GM19324 (cell line): ENCODE results near the gene RSPO4.

Experiments used
- ATAC-seq: cut with Tn5 transposase; IDR thresholded peaks from one replicate; pipeline ENCODE4 v1.9.1; 2021; ENCODE audit warnings: mild to moderate bottlenecking, moderate library complexity; ENCODE audit not compliant: unreplicated experiment, low FRiP score

RSPO4 gene

DNA sequence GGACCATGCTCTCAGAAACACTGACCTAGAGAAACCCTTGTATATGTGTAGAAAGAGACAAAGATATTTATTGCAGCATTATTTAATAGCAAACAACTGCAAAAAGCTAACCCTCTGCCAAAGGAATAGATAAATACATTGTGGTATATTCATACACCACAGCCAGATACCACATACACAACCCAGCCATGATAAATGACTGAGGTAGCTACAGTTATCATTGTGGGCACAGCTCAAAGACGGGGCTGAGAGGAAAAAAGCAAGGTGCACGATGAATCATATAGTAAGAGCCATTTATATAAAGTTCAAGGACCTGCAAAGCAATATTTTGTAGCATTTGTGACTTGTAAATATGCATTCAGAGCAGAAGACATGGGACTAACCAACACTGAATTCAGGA lies 30.8 kb downstream of the RSPO4 start:
- ATAC-seq, result no peak

DNA sequence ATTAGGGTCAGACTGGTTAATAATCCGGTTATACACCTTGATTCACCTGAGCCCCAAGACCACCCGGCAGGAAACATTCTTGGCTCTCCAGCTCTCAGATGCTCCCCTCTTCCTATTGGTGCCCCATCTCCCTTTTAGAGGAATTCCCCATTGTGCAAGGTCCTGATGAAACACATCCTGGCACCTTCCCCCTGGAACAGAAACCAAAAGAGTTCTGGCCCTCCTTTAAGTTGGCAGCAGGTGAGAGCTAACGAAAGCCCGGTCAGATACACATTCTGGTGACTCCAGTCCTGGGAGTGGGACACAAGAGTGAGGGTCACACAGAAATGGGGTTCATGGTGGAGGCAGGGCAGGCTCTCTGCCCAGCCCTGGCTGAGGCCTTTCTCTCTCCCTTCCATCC lies 32.2 kb downstream of the RSPO4 start:
- no peak for ATAC-seq

DNA sequence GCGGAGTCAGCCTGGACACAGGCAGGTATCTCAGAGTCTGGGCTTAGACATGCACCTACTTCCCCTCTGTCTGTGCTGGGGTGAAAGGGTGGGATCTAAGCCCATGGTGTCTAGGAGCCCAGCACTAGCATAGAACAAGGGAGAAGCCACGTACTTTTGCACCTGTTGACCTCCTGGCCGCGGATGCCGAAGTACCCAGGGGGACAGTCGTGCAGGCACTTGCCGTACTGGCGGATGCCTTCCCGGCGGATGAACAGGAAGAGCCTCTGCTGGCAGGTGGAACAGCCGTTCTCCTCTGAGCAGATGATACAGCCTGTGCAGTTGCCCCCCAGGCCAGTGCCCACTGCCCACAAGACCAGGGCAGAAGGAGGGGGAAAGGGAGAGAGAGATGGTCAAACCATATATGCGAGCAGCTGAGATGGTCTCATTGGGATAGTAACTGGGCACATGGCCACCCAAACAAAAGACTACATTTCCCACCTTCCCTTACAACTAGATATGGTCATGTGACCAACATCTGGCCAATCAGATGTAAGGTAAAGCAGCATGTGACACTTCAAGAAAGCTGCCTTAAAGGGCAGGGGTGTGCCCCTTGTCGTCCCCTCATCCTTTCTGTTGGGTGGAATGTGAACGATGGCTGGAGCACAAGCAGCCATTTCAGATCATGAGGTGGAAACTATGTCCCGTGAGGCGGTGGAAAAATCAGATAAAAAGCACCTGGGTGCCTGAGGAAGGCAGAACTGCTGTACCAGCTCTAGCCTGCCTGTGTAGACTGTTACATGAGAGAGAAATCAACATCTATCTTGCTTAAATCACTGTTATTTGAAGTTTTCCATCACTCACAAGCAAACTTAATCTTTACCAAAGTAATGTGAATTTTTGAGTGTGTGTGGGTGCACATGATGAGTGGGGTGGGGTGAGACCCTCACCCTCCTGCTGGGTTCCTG lies 34.0 kb downstream of the RSPO4 start:
- no peak for ATAC-seq

DNA sequence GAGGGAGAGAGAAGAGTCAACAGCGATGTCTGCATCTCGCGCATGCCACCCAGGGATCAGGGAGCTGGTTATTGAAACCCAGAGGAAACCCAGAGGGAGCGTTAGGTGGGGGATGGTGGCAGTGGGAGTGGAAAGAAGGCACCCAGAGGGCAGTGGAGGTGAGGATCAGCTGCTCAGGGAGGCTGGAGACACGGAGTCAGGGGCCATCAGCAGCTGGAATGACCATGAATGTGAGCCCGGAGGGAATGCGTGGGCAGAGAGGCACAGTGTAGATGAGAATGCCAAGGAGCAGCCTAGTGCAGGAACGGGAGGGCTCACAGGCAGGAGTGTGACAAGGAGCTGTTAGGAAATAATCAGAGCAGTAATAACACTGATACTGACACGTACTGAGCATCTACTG lies 36.2 kb downstream of the RSPO4 start:
- no peak for ATAC-seq

DNA sequence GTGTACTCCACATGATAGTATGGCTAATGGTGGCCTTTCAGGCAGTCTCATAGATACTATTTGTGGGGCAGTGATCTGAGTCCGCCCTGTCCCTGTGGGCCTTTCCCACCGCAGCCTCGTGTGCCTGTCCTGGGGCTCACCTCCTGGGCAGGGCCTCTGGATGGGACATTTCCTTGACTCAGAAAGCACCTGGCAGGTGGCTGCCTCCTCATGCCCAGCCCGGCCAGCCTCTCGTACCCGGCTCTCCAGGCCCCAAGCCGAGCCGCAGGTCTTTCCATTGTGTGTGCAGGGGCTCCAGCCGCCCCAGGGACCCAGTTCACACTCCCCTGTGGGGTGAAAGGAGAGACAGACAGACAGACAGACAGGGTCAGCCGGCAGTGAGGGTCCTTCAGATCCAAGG lies 38.3 kb downstream of the RSPO4 start:
- ATAC-seq, result no peak

DNA sequence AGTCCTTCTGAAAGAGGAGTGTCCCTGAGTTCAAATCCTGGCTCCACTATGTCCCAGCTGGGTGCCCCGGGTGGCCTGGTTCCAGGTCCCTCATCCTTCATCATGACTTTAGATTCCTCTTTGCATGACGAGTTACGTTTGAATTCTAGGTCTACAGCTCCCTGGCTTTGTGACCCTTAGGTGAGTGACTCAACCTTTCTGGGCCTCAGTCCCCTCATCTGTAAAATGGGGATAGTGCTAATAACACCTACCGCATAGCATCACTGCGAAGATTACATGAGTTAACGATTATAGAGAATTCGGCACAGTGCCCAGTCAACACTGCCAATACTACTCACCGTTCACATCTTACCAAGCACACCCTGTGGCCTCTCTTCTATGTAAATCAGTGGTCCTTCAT lies 39.4 kb downstream of the RSPO4 start:
- no peak for ATAC-seq

DNA sequence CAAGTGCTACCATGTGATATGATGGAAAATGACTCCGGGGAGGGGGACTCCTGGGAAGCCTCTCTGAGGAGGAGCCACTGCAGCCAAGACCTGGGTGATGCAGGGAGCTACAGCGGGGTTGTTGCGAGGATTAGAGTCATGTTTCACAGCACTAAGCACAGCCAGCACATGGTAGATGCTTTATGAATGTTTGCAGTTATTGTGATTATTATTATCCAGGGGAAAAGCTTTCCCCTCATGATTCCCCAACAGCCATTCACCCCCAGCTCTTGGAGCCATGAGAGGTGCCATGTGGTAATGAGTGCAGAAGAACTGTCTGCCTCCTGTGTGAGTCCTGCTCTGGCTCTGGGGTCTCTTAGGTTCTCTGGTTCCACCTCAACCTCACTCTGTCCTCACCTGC lies 39.9 kb downstream of the RSPO4 start:
- no peak for ATAC-seq

DNA sequence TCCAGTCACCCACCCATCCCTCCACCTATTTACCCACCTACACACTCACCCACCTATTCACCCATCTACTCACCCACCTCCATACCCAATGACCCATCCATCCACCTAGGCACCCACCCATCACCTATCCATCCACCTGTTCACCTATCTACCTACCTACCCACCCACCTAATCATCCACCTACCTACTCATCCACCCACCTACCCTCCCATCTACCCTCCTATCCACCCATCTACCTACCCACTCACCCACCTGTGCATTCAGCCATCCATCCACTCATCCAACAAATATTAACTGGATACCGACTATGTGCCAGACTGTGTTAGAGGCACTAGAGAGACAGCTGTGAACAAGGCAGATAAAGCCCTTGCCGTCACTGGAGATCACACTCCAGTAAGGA lies 40.3 kb downstream of the RSPO4 start:
- ATAC-seq, result no peak

DNA sequence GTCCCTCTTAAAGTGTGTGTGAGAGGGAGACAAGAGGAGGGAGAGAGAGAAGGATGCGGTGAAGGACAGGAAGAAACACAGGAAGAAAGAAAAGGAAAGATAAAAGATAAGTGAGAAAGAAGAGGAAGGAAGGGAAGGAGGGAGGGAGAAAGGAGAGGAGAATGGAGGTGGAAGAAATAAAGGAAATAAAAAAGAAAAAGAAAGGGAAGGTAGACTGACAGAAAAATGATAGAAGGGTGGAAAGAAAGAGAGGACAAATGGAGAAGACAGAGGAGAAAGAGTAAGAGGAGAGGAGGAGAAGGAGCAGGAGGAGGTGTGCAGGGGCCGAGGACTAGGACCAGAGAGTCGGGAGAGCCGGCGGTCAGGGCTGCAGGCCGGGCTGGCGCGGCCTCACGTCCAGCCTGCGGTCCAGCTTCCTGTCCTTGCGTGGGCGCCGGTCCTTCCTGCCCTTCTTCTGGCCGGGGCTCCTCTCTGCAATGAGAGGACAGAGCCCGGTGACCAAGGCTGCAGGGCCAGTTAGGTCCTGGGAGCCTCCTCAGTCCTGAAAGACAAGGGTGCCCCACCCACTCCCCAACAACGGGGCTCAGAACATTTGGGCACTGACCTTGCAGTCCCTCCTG lies 42.0 kb downstream of the RSPO4 start:
- ATAC-seq, result no peak

DNA sequence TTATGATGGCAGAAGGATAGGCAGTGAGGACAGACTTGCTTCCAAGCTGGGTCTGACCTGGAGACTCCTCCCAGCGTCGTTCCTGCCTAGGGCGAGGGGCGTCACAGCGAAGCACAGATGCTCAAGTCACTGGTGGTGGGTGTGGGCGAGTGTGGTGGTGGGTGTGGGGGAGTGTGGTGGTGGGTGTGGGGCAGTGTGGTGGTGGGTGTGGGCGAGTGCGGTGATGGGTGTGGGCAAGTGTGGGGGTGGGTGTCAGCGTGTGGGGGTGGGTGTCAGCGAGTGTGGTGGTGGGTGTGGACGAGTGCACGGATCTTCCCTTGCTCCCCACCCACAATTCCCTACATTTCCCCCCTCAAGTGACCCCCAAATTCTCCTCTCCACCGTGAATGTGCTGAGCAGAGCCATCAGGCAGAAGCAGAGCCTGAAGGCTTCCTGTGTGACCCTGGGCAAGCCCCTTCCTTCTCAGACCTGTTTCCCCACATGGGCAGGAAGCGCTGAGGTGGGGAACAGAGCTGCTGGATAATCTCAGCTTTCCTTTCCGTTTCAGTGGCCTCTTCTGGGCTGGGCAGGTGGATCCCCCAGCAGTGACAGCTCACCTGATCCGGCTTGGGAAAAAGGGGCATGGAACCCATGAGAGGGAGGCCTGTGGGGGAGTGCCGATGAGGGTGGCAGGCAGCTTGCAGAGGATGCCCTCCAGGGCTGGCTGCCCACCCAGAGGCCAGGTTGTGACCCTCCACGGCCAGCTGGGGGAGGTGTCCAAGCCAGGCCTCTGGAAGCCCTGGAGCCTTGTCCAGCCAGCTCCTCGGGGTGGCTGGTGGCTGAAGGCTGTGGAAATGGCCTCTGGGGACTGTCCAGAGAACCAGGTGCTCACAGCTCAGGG lies 42.9 kb downstream of the RSPO4 start:
- no peak for ATAC-seq

DNA sequence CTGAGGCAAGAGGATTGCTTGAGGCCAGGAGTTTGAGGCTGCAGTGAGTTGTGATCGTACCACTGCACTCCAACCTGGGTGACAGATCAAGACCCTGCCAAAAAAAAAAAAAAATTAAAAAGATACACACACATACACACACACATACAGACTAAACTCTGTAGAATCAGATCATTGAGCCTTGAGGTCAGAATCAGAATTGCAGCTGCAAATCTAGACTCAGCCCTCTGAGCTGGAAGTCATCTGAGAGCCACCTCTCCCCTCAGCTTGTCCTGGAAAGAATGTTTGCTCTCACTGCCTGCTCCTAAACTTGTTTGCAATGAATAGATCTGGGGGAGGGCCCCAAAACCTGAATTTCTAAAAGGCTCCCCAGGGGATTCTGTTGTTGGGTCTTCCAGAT lies 44.6 kb downstream of the RSPO4 start:
- ATAC-seq, result no peak

DNA sequence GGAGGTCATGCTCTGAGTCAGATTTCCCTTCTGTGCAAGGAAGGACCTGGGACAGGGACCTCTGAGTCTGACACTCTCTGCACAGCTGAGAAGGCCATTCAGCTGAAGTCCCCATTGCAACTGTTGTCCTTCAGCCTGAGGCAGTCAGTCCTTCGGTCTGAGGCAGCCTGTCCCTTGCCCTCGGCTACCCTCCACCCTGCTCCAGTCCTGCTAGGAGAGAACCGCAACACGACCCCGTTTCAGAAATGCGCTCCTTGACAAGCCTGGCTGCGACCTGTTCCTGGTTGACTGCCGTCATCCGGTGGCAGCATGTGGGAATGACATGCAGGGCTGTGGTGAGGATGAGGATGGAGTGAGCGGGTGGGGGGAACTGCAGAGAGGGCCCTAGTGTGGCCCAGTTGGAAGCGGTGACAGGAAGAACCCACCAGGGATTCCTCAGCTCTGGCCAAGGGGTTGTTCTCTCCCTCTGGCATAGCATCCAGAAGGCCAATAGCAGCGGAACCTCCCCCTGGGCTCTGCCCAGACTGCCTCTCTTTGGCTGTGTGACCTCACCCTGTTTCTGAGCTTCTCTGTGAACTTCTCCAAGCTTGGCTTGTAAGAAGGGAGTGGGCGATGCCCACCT lies 45.7 kb downstream of the RSPO4 start:
- no peak for ATAC-seq

DNA sequence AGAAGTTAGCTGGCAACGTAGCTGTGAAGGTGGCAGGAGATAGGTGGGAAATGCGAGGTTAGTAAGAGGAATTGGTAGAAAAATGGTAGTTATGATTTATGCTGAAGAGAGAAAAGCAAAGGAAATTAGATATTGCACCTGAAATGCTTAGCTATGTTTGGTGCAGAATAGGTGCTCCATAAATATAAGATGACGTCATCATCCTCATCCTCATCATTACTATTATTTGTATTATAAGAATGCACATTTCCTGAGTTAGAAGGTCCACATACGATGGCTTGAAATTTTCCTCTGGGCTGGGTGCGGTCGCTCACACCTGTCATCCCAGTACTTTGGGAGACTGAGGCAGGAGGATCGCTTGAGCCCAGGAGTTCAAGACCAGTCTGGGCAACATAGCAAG lies 46.5 kb downstream of the RSPO4 start:
- no peak for ATAC-seq

DNA sequence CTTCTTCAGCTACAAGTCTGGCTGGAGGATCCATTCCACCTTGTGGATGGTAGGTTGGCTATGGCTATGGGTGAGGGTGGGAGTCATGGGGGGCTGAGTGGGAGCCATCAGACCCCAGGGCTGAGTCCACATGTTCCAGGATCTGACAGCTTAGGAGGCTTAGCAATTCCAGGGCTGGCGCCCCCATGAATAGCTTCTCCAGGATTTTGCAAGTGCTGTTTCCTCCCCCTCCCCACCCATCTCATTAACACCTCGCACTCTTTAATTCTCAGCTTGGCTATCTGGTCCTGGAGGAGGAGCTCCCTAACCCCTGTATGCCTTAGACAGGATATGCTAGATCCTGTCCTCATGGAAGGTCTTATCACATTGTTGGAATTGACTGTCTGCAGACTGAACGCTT lies 47.0 kb downstream of the RSPO4 start:
- ATAC-seq, result no peak

DNA sequence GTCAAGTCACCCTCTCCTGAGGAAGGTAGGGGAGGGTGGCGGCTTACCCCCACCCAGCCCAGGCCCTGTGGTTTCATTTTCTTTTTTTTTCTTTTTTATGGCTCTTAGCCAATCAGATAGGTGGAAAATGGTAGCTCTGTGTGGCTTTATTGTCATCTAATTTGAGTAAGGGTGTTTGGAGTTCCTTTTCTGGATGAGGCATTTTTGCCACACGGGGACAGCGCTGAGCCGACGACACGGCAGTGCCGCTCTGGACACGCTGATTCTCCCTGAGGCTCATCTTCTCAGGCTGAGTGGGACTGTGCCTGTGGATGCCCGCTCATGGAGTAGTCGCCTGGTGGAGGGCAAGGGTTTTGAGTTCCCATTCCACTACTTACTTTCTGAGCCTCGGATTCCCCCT lies 48.4 kb downstream of the RSPO4 start:
- no peak for ATAC-seq

DNA sequence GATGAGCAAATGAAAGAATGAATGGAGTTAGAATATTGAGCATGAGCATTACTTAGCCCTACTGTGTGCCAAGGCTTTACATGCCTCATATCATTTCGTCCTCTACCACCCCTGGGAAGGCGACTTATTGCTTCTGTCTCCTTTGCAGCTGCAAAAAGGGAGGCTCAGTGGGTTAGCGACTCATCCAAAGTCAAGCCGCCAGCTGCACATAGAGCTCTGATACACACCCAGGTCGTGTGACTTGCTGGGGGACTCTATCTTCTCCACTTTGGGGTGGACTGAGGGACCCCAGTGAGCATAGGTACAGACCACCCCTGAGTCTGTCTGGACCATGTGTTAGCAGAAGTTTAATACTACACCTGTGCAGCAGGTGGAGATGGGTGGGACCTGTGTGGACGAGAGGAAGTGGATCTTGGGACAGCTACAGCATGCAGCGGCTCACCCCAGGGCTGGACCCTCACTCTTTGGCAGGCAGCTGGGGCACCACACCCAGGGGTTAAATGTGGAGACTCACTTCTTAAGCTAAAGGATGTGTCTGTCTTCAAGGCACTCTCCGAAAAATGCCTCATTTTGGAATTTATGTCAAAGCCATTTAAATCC lies 49.8 kb downstream of the RSPO4 start:
- ATAC-seq, result no peak

DNA sequence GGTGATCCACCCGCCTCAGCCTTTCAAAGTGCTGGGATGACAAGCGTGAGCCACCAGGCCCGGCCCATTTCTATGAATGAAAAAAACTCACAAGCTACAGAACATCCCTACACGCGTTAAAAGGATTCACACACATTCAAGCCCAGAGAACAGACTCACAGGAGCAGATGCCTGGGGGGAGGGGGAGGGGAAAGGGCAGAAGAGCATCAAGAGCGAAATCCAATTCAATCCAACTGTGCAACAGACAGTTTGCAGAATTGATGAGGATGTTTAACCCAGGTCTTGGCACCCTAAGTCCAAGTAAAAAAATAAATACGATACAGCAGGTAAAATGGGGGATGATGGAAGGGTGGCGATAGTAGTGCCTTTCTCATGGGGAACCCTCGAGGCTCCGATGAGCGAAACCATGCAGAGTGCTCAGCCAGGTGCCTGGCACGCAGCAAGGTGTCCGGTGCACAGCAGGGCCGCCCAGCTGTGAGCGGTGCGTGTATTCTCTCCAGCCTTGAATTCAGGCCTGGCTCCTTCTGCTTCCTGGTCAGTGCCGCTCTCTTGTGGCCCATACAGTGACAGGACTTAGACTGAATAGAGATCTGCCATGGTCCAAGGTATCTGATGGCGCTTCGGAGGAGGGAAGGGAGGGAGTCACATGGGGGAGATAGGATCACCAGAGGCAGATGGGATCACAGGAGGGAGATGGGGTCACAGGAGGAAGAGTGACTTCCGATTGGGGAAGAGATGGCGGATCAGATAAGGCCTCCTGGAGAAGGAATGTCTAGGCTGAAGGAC lies 50.5 kb downstream of the RSPO4 start:
- no peak for ATAC-seq

DNA sequence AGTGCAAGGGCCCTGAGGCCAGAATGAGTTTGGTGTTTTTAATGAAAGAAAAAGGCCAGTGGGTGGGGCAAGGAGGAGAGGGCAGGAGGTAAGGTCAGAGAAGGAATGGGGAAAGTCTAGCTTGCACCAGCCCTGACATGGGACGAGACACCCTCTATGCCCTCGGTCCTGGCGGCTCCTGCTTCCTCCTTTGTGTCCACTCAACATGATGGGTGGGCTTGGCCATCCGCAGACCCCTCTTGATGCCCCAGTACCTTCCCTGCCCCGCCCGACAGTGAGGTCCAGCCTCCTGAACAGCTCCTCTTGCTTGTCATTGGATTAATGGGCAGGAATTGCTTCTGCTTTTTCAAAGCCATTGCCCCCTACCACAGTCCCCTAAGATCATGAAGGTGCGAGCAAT lies 52.4 kb downstream of the RSPO4 start:
- ATAC-seq, result no peak

DNA sequence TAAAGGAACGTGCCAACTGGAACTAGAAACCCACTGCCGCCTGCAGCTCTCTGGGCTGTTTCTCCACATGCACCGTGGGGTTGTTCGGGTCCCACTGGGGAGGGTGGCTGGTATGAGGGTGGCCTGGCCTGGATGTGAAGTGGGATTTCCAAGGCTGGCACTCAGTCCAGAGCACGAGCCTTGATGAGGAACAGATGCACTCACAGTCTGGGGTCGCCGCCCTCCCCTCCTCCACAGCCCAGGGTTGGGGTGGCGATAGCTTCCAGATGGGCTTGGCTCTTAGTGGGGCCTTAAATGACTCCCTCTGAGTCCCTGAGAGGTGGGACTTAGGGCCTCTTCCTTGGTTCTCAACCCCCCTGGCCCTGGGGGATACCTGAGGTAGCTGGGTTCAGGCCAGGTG lies 55.3 kb downstream of the RSPO4 start:
- no peak for ATAC-seq

DNA sequence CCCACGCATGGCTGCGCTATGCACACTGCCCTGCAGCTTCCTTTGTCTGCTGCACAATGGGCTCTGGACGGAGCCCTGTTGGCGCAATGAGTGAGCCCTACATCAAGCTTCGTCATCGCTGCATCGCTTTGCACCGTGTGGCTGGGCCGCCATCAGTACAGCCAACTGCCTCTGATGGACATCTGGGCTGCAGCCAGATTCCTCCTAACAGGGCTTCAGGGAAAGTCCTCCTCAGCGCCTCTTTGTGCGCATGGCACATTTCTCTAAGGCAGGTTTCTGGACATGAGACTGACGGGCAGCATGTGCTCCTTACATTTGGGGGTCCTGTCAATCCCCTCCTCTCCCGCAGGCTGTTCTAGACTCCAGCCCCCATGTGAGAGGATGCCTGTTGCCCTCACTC lies 56.3 kb downstream of the RSPO4 start:
- no peak for ATAC-seq
